SK-N-SH treated with all-trans-retinoic acid at 6 μM for 48 hours (cell line): ENCODE results near the gene UROD.

Source experiments
- ATAC-seq: fragments of 200-7000 bp; cut with Tn5 transposase; 3 replicates; pipeline ENCODE4 v1.9.1; 2020; ENCODE audit warnings: mild to moderate bottlenecking, moderate library complexity
- ARNTL ChIP-seq: fragments of 450-650 bp; formaldehyde crosslinking; IDR thresholded peaks from 2 replicates; pipeline ENCODE4 v1.5.0; 2020; ENCODE audit warnings: low read depth, mild to moderate bottlenecking, moderate library complexity, borderline replicate concordance
- BACH2 ChIP-seq: fragments of 250-450 bp; sonication (Bioruptor Pico); IDR thresholded peaks from 2 replicates; pipeline ENCODE4 v1.9.0; 2021; ENCODE audit warnings: mild to moderate bottlenecking, borderline replicate concordance
- CSDC2 ChIP-seq: fragments of 250-450 bp; sonication (Bioruptor Pico); IDR thresholded peaks from 2 replicates; pipeline ENCODE4 v1.5.0; 2020; ENCODE audit warnings: mild to moderate bottlenecking, moderate library complexity
- CSRNP3 ChIP-seq: fragments of 250-450 bp; sonication (Bioruptor Pico); IDR thresholded peaks from 2 replicates; pipeline ENCODE4 v1.5.1; 2021; ENCODE audit warnings: mild to moderate bottlenecking, moderate library complexity
- ESRRG ChIP-seq: fragments of 250-450 bp; sonication (Bioruptor Pico); IDR thresholded peaks from 2 replicates; pipeline ENCODE4 v1.6.1; 2021; ENCODE audit warnings: mild to moderate bottlenecking
- GLIS3 ChIP-seq: fragments of 250-450 bp; sonication (Bioruptor Pico); IDR thresholded peaks from 2 replicates; pipeline ENCODE4 v1.5.0; 2020; ENCODE audit warnings: mild to moderate bottlenecking, moderate library complexity
- ISL1 ChIP-seq: fragments of 250-450 bp; sonication (Bioruptor Pico); IDR thresholded peaks from 2 replicates; pipeline ENCODE4 v2.1.2; 2022; ENCODE audit warnings: mild to moderate bottlenecking, moderate library complexity
- OSR1 ChIP-seq: fragments of 250-450 bp; sonication (Bioruptor Pico); IDR thresholded peaks from 2 replicates; pipeline ENCODE4 v1.8.0; 2022; ENCODE audit warnings: moderate library complexity, mild to moderate bottlenecking, inconsistent platforms
- PPARA ChIP-seq: fragments of 250-450 bp; sonication (Bioruptor Pico); IDR thresholded peaks from 2 replicates; pipeline ENCODE4 v1.5.0; 2020; ENCODE audit warnings: mild to moderate bottlenecking, borderline replicate concordance
- RARB ChIP-seq: fragments of 250-450 bp; sonication (Bioruptor Pico); IDR thresholded peaks from 2 replicates; pipeline ENCODE4 v1.8.0; 2021; ENCODE audit warnings: mild to moderate bottlenecking, moderate library complexity
- SNAI2 ChIP-seq: fragments of 250-450 bp; sonication (Bioruptor Pico); IDR thresholded peaks from 2 replicates; pipeline ENCODE4 v1.5.0; 2020; ENCODE audit warnings: mild to moderate bottlenecking, moderate library complexity
- TCF4 ChIP-seq: fragments of 250-450 bp; sonication (Bioruptor Pico); IDR thresholded peaks from 2 replicates; pipeline ENCODE4 v1.8.0; 2021; ENCODE audit warnings: mild to moderate bottlenecking, moderate library complexity, borderline replicate concordance
- TOX ChIP-seq: fragments of 250-450 bp; sonication (Bioruptor Pico); IDR thresholded peaks from 2 replicates; pipeline ENCODE4 v1.8.0; 2021; ENCODE audit warnings: mild to moderate bottlenecking, moderate library complexity, borderline replicate concordance
- TSHZ2 ChIP-seq: fragments of 250-450 bp; sonication (Bioruptor Pico); IDR thresholded peaks from 2 replicates; pipeline ENCODE4 v1.5.0; 2020; ENCODE audit warnings: mild to moderate bottlenecking, moderate library complexity
- ZC3H10 ChIP-seq: fragments of 250-450 bp; sonication (Bioruptor Pico); IDR thresholded peaks from 2 replicates; pipeline ENCODE4 v1.5.1; 2021; ENCODE audit warnings: mild to moderate bottlenecking, moderate library complexity
- ZFP3 ChIP-seq: fragments of 250-450 bp; sonication (Bioruptor Pico); IDR thresholded peaks from 2 replicates; pipeline ENCODE4 v1.5.0; 2020; ENCODE audit warnings: mild to moderate bottlenecking, moderate library complexity
- ZFP30 ChIP-seq: fragments of 450-650 bp; formaldehyde crosslinking; IDR thresholded peaks from 2 replicates; pipeline ENCODE4 v1.5.0; 2022; ENCODE audit warnings: mild to moderate bottlenecking, moderate library complexity
- ZNF565 ChIP-seq: fragments of 450-650 bp; formaldehyde crosslinking; conservative IDR thresholded peaks from 2 replicates; pipeline ENCODE4 v1.5.0; 2020; ENCODE audit warnings: low read depth, mild to moderate bottlenecking, moderate library complexity
- ZNF70 ChIP-seq: fragments of 450-650 bp; formaldehyde crosslinking; IDR thresholded peaks from 2 replicates; pipeline ENCODE4 v1.5.0; 2020; ENCODE audit warnings: mild to moderate bottlenecking, moderate library complexity
- ZNF8 ChIP-seq: fragments of 450-650 bp; formaldehyde crosslinking; IDR thresholded peaks from 2 replicates; pipeline ENCODE4 v1.5.0; 2020; ENCODE audit warnings: mild to moderate bottlenecking, moderate library complexity
- TF ChIP-seq, protein P1 (sequence below): fragments of 250-450 bp; sonication (Bioruptor Pico); IDR thresholded peaks from 2 replicates; pipeline ENCODE4 v1.8.0; 2020; ENCODE audit warnings: mild to moderate bottlenecking, moderate library complexity, borderline replicate concordance
- TF ChIP-seq, protein P2 (sequence below): fragments of 250-450 bp; sonication (Bioruptor Pico); IDR thresholded peaks from 2 replicates; pipeline ENCODE4 v1.5.1; 2020; ENCODE audit warnings: low read depth, mild to moderate bottlenecking, moderate library complexity

The UROD gene

GRCh38 chr1:45037456-45037855, 25.4 kb downstream of the UROD start:
- TF ChIP-seq CSDC2 (CRISPR knock-in tag), result no peak
- TF ChIP-seq, protein P1, sequence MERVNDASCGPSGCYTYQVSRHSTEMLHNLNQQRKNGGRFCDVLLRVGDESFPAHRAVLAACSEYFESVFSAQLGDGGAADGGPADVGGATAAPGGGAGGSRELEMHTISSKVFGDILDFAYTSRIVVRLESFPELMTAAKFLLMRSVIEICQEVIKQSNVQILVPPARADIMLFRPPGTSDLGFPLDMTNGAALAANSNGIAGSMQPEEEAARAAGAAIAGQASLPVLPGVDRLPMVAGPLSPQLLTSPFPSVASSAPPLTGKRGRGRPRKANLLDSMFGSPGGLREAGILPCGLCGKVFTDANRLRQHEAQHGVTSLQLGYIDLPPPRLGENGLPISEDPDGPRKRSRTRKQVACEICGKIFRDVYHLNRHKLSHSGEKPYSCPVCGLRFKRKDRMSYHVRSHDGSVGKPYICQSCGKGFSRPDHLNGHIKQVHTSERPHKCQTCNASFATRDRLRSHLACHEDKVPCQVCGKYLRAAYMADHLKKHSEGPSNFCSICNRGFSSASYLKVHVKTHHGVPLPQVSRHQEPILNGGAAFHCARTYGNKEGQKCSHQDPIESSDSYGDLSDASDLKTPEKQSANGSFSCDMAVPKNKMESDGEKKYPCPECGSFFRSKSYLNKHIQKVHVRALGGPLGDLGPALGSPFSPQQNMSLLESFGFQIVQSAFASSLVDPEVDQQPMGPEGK (CRISPR knock-in tag), result no peak
- no peak for TF ChIP-seq TCF4
- TF ChIP-seq ZNF8 (CRISPR knock-in tag), result no peak
- TF ChIP-seq BACH2 (CRISPR knock-in tag), result no peak
- TF ChIP-seq RARB (CRISPR knock-in tag), result no peak
- TF ChIP-seq SNAI2, result no peak
- no peak for TF ChIP-seq ZNF565 (CRISPR knock-in tag)
- TF ChIP-seq ARNTL (CRISPR knock-in tag), result no peak
- no peak for TF ChIP-seq CSRNP3 (CRISPR knock-in tag)
- TF ChIP-seq ZNF70 (CRISPR knock-in tag), result no peak
- no peak for TF ChIP-seq OSR1 (CRISPR knock-in tag)
- no peak for TF ChIP-seq ZFP30
- TF ChIP-seq ZC3H10 (CRISPR knock-in tag), result no peak
- TF ChIP-seq PPARA, result no peak
- no peak for TF ChIP-seq ESRRG (CRISPR knock-in tag)
- no peak for TF ChIP-seq TOX (CRISPR knock-in tag)
- TF ChIP-seq, protein P2, sequence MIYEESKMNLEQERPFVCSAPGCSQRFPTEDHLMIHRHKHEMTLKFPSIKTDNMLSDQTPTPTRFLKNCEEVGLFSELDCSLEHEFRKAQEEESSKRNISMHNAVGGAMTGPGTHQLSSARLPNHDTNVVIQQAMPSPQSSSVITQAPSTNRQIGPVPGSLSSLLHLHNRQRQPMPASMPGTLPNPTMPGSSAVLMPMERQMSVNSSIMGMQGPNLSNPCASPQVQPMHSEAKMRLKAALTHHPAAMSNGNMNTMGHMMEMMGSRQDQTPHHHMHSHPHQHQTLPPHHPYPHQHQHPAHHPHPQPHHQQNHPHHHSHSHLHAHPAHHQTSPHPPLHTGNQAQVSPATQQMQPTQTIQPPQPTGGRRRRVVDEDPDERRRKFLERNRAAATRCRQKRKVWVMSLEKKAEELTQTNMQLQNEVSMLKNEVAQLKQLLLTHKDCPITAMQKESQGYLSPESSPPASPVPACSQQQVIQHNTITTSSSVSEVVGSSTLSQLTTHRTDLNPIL (CRISPR knock-in tag), result no peak
- no peak for ATAC-seq

DNA sequence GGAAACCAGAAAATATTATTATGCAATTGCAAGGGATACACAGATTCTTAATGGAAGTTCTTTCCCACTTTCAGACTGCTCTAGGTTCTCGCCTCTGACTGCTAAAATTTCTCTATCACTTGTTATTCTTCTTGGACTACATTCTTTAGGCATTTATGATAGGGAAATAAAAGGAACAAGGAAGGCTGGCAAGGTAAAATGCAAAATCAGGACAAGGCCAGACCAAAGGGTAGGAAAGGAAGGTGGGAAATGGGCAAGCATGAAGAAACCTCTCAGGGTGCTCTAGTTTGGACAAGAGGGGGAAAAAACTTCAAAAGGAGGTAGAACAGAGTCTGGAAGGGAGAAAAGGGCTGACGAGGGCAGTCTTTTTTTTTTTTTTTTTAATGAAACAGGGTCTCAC, 26.2 kb downstream of the UROD start:
- TF ChIP-seq ZC3H10 (CRISPR knock-in tag) (no peak), TCF4 (no peak), ZNF8 (CRISPR knock-in tag) (no peak), ZFP3 (CRISPR knock-in tag) (no peak), SNAI2 (no peak), ISL1 (CRISPR knock-in tag) (no peak), ZNF565 (CRISPR knock-in tag) (no peak), ZNF70 (CRISPR knock-in tag) (no peak), PPARA (no peak), TSHZ2 (CRISPR knock-in tag) (no peak), ESRRG (CRISPR knock-in tag) (no peak), BACH2 (CRISPR knock-in tag) (no peak), GLIS3 (CRISPR knock-in tag) (no peak), ARNTL (CRISPR knock-in tag) (no peak)
- TF ChIP-seq, protein P1 (CRISPR knock-in tag), result no peak
- TF ChIP-seq, protein P2 (CRISPR knock-in tag), result no peak
- ATAC-seq, result no peak
